Skin of body (tissue), 2 donors: Measurements from ENCODE around the gene AGBL4. TPM values are rescaled to one million over a fixed set of nuclear protein-coding genes. Genes with fewer than 3 reads are reported as not detected.

ENCODE experiments used
- DNase-seq: peaks from one replicate; lab custom pipeline; 2025; lab: John Stamatoyannopoulos, UW
- total RNA-seq: library from RNA; depleted of rRNA; stranded (reverse); fragments of >200 nt; gene quantifications from one replicate; pipeline ENCODE4 v1.2.3, GENCODE V29; 2014

The AGBL4 gene
- total RNA-seq, 1 donor from 2014 or later: 0.30 TPM

GRCh38 chr1:49694251-49694827 lies 329.4 kb downstream of the AGBL4 start:
- DNase-seq: no peak

DNA sequence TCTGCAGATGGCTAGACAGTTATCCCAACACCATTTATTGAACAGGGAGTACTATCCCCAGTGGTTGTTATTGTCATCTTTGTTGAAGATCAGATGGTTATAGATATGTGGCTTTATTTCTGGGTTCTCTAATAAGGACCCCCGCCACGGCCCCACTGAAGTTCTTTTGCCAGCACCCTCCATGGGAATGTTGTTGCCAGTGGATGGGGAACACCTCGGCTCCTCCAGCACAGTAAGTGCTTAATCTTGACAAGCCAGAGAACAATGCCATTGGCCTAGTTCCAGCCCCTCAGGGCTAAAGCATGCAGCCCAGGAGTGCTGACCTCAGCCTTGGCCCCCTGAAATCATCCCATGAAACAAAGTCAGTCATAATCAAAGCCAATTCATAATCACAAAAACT lies 337.6 kb downstream of the AGBL4 start:
- no peak for DNase-seq

GRCh38 chr1:49677706-49678105 lies 346.0 kb downstream of the AGBL4 start:
- no peak for DNase-seq

DNA sequence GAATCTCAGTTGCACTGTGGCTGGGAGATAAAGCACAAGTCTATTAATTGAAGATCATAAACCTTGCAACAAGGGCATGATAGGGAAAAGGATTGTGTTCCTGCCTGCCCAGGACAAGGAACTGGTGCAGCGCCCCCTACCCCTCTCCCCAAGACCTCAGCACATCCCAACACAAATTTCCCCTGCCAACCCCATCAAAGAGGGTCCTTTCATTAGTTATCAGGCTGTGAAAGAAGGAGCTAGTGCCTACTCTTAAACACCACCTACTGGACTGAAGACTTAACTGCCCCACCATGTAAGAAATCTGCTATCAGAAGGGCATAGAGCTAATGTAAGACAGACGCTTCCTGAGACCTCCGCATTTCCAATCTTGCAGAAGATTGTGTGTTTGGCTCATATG lies 372.6 kb downstream of the AGBL4 start:
- no peak for DNase-seq

DNA sequence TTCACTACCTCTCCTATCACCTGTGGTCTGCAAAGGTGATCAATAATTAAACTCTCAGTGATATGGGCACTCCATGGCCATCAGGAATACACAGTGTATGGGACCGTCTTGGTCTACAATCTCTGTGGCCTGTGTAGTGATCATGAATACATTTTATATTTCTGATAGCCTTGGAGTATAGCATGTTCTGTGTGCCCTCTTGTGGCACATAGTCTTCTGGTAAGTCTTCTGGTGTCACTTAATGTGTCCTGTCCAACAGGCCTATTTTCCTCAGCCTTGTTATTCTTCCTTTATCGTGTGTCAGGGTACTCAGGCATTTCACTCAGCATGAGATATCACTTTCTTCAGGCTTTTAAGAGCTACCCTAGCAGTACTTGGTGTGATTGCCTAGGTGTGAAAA lies 393.6 kb downstream of the AGBL4 start:
- DNase-seq: no peak

DNA sequence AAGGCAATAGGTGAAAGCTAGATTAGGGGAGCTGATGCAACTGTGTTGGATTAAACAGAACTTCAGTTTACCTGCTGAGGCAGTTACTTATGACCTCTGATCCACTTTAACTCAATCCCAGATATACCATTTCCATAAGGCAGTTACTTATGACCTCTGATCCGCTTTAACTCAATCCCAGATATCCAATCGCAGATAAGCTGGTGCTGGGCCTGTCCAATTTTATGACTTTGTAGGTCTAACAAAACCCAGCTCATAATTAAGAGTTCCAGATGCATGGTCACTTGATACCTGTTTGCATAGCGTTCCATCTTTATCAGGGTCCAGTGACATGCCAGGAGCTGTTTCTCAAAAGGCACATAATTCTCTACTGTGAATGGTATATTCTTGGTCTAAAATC lies 396.0 kb downstream of the AGBL4 start:
- no peak for DNase-seq

DNA sequence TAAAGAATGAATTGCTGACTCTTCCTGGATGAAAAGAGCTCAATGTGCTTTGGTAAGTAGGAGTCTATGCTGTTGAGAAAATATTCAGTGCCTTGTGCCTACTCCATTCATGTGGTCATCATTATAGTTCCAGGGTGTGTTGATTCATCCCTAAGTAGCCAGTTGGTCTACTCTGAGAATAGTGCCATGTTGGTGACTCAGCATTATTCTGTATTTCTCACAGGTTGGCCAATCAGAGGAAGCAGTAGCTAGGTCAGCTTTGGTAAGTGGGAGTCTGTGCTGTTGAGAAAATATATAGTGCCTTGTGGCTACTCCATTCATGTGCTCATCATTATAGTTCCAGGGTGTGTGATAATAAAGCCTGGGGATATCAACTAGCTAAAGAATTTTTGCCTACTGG lies 397.3 kb downstream of the AGBL4 start:
- no peak for DNase-seq

DNA sequence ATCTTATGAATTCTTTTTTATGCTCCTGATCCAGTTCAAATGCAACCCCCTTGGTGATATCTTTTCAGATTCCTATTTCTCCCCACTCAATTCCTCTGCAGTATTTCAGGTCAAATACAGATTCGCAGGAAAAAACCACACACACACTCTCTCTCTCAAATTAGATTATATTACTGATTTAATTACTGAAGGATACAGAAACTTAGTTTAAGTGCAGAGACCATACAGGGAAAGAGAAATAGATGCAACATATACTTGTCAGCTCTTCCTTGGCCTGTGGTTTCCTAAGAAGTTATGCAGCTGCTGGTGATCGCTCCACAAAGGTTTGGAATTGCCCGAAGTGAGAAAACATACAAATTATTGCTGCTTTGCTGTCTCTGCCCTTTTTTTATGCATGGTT lies 400.9 kb downstream of the AGBL4 start:
- DNase-seq: no peak

GRCh38 chr1:49606082-49606481 lies 417.7 kb downstream of the AGBL4 start:
- no peak for DNase-seq

GRCh38 chr1:49597436-49597835 lies 426.3 kb downstream of the AGBL4 start:
- no peak for DNase-seq

DNA sequence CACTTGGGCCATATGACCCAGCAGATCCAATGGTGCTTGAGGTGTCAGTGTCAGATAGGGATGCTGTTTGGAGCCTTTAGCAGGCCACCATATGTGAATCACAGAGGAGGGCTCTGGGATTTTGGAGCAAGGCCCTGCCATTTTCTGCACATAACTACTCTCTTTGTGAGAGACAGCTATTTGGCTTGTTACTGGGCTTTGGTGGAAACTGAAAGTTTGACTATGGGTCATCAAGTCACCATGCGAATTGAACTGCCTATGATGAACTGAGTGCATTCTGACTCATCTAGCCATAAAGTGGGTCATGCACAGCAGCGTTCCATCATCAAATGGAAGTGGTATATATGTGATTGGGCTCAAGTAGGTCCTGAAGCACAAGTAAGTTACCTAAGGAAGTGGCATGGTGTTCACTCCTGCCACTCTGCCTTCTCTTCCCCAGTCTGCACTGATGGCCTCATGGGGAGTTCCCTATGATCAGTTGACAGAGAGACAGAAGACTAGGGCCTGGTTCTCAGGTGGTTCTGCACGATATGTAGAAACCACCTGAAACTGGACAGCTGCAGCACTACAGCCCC lies 447.3 kb downstream of the AGBL4 start:
- no peak for DNase-seq

DNA sequence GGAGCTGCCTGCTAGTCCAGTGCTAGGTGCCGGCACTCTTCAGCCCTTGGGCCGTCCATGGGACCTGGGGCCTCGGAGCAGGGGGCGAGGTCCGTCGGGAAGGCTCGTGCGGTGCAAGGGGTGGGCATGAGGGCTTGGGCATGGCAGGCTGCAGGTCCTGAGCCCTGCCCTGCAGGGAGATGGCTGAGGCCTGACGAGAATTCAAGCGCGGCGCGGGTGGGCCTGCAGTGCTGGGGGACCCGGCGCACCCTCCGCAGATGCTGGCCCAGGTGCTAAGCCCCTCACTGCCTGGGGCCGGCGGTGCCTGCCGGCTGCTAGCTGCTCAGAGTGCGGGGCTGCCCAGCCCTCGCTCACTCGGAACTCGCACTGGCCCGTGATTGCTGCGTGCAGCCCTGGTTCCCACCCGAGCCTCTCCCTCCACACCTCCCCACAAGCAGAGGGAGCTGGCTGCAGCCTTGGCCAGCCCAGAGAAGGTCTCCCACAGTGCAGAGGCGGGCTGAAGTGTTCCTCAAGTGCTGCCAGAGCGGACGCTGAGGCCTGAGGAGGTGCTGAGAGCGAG lies 467.0 kb downstream of the AGBL4 start:
- DNase-seq: no peak

- no peak for DNase-seq
Measured at GRCh38 chr1:49552101-49552500, 471.7 kb downstream of the AGBL4 start.

DNA sequence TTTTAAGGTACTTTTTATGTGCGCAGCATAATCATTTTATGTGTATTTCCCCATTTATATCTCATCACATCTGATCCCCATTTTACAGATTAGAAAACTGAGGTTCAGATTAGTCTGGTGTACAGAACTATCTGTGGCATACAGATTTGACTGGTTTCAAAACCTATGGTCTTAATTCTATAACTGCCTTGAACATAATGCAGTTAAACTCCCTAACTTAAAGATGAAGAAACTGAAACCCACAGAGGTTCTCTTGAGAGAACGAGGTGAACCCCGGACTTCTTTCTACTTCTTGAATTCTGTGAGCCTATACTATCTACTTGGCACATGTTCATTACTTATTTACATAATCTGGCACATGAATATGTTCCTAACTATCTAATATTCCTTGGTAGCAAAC lies 479.1 kb downstream of the AGBL4 start:
- no peak for DNase-seq

DNA sequence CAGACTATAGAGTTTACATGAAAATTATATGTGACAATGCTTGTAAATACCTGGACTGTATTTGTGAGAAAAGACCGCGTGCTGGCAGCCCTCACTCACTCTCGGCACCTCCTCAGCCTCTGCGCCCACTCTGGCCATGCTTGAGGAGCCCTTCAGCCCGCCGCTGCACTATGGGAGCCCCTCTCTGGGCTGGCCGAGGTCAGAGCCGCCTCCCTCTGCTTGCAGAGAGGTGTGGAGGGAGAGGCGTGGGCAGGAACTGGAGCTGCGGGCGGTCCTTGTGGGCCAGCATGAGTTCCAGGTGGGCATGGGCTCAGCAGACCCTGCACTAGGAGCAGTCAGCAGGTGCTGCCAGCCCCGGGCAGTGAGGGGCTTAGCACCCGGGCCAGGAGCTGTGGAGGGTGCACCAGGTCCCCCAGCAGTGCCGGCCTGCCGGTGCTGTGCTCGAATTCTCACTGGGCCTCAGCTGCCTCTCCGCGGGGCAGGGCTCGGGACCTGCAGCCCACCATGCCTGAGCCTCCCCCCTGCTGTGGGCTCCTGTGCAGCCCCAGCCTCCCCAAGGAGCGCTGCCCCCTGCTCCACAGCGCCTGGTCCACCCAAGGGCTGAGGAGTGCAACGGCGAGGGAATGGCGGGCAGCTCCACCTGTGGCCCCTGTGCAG lies 482.5 kb downstream of the AGBL4 start:
- DNase-seq: no peak

- no peak for DNase-seq
Measured at GRCh38 chr1:49527606-49528305, 496.0 kb downstream of the AGBL4 start.

DNA sequence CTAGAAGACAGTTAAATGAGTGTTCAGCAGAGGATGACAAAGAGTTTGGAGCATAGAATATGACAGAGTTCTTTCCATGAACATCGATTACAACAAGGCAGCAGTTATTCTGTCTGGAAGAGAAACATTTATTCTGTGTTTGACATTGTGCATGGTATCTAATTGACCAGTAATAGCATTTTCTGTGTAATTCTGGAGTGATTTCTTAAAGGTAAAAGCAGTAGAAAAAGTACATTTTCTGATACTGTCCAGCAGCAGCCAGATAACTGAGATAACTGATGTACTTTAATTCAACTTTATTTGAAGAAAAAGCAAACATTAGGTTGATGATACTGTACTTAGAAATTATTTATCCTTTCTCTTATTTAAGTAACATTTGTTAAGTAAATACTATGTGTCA lies 497.1 kb downstream of the AGBL4 start:
- no peak for DNase-seq

GRCh38 chr1:49523764-49524163 lies 500.0 kb downstream of the AGBL4 start:
- no peak for DNase-seq

DNA sequence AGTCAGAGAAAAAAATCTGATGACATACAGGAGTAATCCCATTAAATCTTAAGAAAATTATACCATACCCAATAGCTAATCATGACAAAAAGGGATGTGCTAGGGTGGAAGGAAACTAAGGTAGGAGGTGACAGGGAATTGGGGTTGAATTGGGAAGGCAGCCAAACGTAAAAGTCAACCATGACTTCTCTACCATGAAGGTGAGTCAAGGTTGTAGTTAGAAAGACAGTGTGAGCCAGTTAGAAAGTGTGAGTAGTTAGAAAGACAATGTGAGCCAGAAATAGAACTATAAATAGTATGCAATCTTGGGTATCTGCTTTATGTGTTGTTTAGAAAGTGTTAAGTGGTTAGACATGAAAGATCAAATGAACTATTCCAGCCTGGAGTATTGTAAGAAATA lies 556.8 kb downstream of the AGBL4 start:
- DNase-seq: no peak

- DNase-seq: no peak
Measured at GRCh38 chr1:49465486-49466185, 558.1 kb downstream of the AGBL4 start.

DNA sequence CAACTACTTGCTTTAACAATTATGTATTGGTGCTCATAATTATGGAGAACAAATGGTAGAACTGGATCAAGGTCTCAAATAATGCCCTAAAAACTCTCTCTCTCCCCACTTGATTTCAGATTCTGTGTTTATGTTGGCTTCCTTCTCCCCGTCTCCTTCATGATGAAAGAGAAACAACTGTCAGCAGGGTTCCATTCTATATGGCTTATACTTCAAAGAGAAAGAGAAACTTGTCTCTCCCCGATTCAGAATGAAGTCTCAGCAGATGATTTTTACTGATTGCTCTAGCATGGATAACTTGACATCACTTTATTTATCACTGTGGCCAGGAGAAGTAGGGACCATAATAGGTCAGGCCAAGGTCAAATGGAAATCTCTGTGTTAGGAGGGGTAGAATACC lies 575.6 kb downstream of the AGBL4 start:
- no peak for DNase-seq

DNA sequence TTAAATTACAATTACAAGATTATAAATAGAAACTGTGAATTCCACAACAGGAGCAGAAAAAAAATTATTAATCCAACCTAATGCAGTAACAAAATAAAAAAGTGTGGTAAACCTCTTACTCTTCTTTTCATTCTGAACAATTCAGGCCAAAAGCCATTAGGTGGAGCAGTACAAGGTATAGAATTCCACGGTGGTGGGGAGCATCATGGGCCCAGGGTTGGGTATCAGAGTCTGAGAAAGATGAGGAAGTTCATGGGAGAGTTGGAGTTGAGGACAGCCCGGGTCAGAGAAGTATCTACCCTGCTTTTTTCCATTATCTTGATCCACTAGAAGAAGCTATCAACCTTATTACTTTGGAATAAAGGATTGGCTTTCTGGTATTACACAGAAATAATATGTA lies 586.9 kb downstream of the AGBL4 start:
- no peak for DNase-seq
